Right lung (tissue), 5 donors: ENCODE measurements around the gene ZDHHC1. TPM values are rescaled to one million over a fixed set of nuclear protein-coding genes. Genes with fewer than 3 reads are reported as not detected.
A peak's percentile ranks its signal among the peaks of the same experiment; 100 is the strongest.
"Not testable (repeated sequence)": the region's sequence is repeated elsewhere in the genome, so short reads cannot be mapped to it uniquely, and the experiment has no call there.

Source experiments
- DNase-seq, 2 donors: peaks; one replicate each; pipeline ENCODE4 v3.0.0-alpha.2; 2013
- polyA plus RNA-seq, 5 donors: library from polyadenylated mRNA; unstranded; fragments of 120-200 nt; gene quantifications; one replicate each; pipeline versions ENCODE4 v1.2.1 to v1.2.3, GENCODE V29; 2013; ENCODE audit warnings: inconsistent platforms in 1 of 5, low replicate concordance in 1 of 5; ENCODE audit not compliant: insufficient read length in 5 of 5, insufficient read depth in 1 of 5

The ZDHHC1 gene
- polyA plus RNA-seq, 5 donors: 14.7 to 28.3 (median 20.0) TPM

GRCh38 chr16:67395105-67395457 is 21.2 kb downstream of the ZDHHC1 start:
- DNase-seq: no peak

- no peak for DNase-seq
Measured at GRCh38 chr16:67394155-67395104, 21.8 kb downstream of the ZDHHC1 start.

- no peak for DNase-seq
Measured at GRCh38 chr16:67393788-67394154, 22.5 kb downstream of the ZDHHC1 start.

- peak; percentile 87 to 88 for DNase-seq
Measured at GRCh38 chr16:67393111-67393787, 23.0 kb downstream of the ZDHHC1 start, which contains the start of gene TPPP3. Gene TPPP3 (minus strand): TSS chr16:67393498. CDS start chr16:67391111, 2,387 bp downstream.

GRCh38 chr16:67392301-67393059 is 23.8 kb downstream of the ZDHHC1 start:
- DNase-seq: no peak

GRCh38 chr16:67391424-67392300 is 24.6 kb downstream of the ZDHHC1 start:
- DNase-seq: no peak

- no peak for DNase-seq
Measured at GRCh38 chr16:67390816-67391423, 25.4 kb downstream of the ZDHHC1 start.

GRCh38 chr16:67389911-67390815 is 26.1 kb downstream of the ZDHHC1 start:
- DNase-seq: no peak

GRCh38 chr16:67388591-67388990 is 27.7 kb downstream of the ZDHHC1 start:
- no peak for DNase-seq

- DNase-seq: no peak
Measured at GRCh38 chr16:67388191-67388590, 28.1 kb downstream of the ZDHHC1 start.

GRCh38 chr16:67387479-67388079 is 28.7 kb downstream of the ZDHHC1 start:
- no peak for DNase-seq

GRCh38 chr16:67386861-67387455 is 29.3 kb downstream of the ZDHHC1 start:
- DNase-seq: no peak

GRCh38 chr16:67384778-67385510 is 31.3 kb downstream of the ZDHHC1 start:
- no peak for DNase-seq

GRCh38 chr16:67383284-67383683 is 33.0 kb downstream of the ZDHHC1 start:
- DNase-seq: no peak

GRCh38 chr16:67378642-67379041 is 37.6 kb downstream of the ZDHHC1 start:
- no peak for DNase-seq

- not testable (repeated sequence) for DNase-seq
Measured at GRCh38 chr16:67376012-67376411, 40.3 kb downstream of the ZDHHC1 start.

- no peak for DNase-seq
Measured at GRCh38 chr16:67372664-67373063, 43.6 kb downstream of the ZDHHC1 start.

- no peak for DNase-seq
Measured at GRCh38 chr16:67370661-67371060, 45.6 kb downstream of the ZDHHC1 start.
